CD4-positive, alpha-beta T cell treated with Interleukin-15 for 4 hours (primary cell): Measurements from ENCODE around the gene ZFP3.
A peak's percentile ranks its signal among the peaks of the same experiment; 100 is the strongest.
"Not testable (repeated sequence)": the region's sequence is repeated elsewhere in the genome, so short reads cannot be mapped to it uniquely, and the experiment has no call there.

Source experiments
- DNase-seq: peaks from one replicate; pipeline ENCODE4 v3.0.0-alpha.2; 2020; ENCODE audit warnings: low spot score

ZFP3 gene

GRCh38 chr17:5077781-5078105, 524 bp upstream of the ZFP3 start:
- DNase-seq, result no peak

GRCh38 chr17:5080591-5080990, 2.3 kb downstream of the ZFP3 start:
- DNase-seq, result no peak

- DNase-seq, result no peak
These were observed 14.1 kb downstream of the ZFP3 start for GRCh38 chr17:5092218-5093010.

- no peak for DNase-seq
These were observed 18.4 kb downstream of the ZFP3 start for GRCh38 chr17:5096731-5097100.

GRCh38 chr17:5097101-5097834, 19.0 kb downstream of the ZFP3 start:
- peak; percentile 25 for DNase-seq

- DNase-seq, result no peak
These were observed 21.0 kb downstream of the ZFP3 start for GRCh38 chr17:5099271-5099670.

- DNase-seq, result no peak
These were observed 22.6 kb downstream of the ZFP3 start for GRCh38 chr17:5100832-5101231.

GRCh38 chr17:5110816-5111215, 32.5 kb downstream of the ZFP3 start:
- no peak for DNase-seq

- peak; percentile 90 for DNase-seq
These were observed 33.3 kb downstream of the ZFP3 start, which contains the start of gene ZNF232 for GRCh38 chr17:5111402-5112204. TSS of gene ZNF232 (minus strand) at chr17:5111878. CDS start at chr17:5111822, 56 bp downstream.

GRCh38 chr17:5115673-5116651, 37.7 kb downstream of the ZFP3 start, which contains the start of gene USP6:
TSS of gene USP6 (plus strand) at chr17:5116032. CDS start at chr17:5130368, 14,336 bp downstream.
- no peak for DNase-seq

- no peak for DNase-seq
These were observed 40.0 kb downstream of the ZFP3 start for GRCh38 chr17:5118219-5118618.

GRCh38 chr17:5120036-5120435, 41.8 kb downstream of the ZFP3 start:
- no peak for DNase-seq

GRCh38 chr17:5120436-5121185, 42.3 kb downstream of the ZFP3 start:
- DNase-seq, result not testable (repeated sequence)

- no peak for DNase-seq
These were observed 43.0 kb downstream of the ZFP3 start for GRCh38 chr17:5121186-5121841.

- DNase-seq, result not testable (repeated sequence)
These were observed 43.8 kb downstream of the ZFP3 start for GRCh38 chr17:5122056-5122455.

- no peak for DNase-seq
These were observed 44.5 kb downstream of the ZFP3 start for GRCh38 chr17:5122586-5123342.

- DNase-seq, result no peak
These were observed 45.3 kb downstream of the ZFP3 start for GRCh38 chr17:5123343-5124124.

- DNase-seq, result not testable (repeated sequence)
These were observed 46.0 kb downstream of the ZFP3 start for GRCh38 chr17:5124125-5124760.
